Measurements from ENCODE around the gene NFAM1. TPM values are rescaled to one million over a fixed set of nuclear protein-coding genes. Genes with fewer than 3 reads are reported as not detected.

Gene NFAM1
- total RNA-seq, 6 donors from 2014 or later, result 8.7 to 36.7 (median 15.9) TPM

DNA sequence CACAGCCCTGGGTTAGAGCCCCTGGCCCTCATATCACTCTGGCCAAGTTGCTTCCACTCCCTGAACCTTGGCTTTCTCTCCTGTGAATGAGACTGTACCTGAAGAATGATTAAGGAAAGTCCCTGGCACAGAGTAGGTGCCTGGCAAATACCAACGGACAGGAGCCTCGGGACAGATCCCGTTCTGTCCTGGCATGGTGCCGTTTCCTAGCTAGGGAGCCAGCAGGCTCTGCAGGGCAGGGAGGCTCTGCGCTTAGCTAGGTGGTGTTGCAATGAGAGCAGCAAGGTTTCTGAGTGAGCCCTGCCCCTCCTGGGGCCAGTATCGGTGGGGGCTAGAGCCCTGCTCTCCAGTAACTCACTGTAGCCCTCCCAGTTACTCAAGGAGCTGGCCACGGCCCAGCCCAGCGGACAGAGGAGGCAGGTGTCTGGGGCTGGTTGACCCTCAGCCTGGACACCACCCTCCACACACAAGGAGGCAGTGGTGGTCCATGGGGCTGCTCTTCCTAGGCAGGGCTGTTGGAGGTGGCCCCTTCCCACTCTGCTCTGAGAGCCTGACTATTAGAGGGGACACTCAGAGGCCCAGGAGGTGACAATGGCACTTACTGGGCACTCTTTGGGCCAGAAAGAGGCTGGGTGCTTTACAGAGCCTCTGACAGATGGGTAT lies 74.4 kb downstream of the NFAM1 start:
- H3K27me3 ChIP-seq, result no peaks in the 10 kb centered on the region
- no peaks in the 10 kb centered on the region for H3K36me3 ChIP-seq
- peaks cover 0 to 3% (median 0%) of the 10 kb centered on the region in 4 donors for H3K4me1 ChIP-seq
- ATAC-seq (ENCODE audit: low FRiP score in 2 of 2) (peak in 1 of 2 donors; percentile 41), DNase-seq (peak in 1 of 2 donors; percentile 74)
- no peaks in the 10 kb centered on the region for H3K9me3 ChIP-seq
- H3K27ac ChIP-seq, result no peak overlapping the region
- no peak overlapping the region for H3K4me3 ChIP-seq
- TF ChIP-seq, protein P1, sequence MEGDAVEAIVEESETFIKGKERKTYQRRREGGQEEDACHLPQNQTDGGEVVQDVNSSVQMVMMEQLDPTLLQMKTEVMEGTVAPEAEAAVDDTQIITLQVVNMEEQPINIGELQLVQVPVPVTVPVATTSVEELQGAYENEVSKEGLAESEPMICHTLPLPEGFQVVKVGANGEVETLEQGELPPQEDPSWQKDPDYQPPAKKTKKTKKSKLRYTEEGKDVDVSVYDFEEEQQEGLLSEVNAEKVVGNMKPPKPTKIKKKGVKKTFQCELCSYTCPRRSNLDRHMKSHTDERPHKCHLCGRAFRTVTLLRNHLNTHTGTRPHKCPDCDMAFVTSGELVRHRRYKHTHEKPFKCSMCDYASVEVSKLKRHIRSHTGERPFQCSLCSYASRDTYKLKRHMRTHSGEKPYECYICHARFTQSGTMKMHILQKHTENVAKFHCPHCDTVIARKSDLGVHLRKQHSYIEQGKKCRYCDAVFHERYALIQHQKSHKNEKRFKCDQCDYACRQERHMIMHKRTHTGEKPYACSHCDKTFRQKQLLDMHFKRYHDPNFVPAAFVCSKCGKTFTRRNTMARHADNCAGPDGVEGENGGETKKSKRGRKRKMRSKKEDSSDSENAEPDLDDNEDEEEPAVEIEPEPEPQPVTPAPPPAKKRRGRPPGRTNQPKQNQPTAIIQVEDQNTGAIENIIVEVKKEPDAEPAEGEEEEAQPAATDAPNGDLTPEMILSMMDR (IDR thresholded peaks at IDR 0.05), result no peak
- TF ChIP-seq POLR2AphosphoS5 (IDR thresholded peaks at IDR 0.05) (no peak), POLR2A (IDR thresholded peaks at IDR 0.05) (no peak), EP300 (IDR thresholded peaks at IDR 0.05) (no peak)
- WGBS, 2 donors, result 42 to 60% methylated on average over 2 to 8 of the region's 8 CpGs

DNA sequence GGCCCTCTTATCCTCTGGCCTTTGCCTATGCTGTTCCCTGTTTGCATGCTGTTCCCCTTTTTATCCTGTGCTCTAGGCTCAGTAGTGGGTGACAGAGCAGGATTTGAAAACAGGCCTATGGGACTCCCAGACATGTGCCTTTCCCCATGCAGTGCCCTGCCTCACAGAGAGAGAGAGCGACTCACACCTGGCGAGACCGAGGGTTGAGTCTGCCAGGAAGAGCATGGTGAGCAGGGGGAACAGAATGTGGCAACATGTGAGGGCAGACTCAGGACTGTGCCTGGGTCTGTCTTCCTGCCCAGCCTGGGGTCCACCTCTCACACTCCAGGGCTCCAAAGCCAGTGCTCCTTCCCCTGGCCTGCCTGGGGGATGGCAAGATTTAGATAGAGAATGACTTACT lies 75.0 kb downstream of the NFAM1 start:
- no peak for DNase-seq
- H3K27ac ChIP-seq, result no peak overlapping the region

DNA sequence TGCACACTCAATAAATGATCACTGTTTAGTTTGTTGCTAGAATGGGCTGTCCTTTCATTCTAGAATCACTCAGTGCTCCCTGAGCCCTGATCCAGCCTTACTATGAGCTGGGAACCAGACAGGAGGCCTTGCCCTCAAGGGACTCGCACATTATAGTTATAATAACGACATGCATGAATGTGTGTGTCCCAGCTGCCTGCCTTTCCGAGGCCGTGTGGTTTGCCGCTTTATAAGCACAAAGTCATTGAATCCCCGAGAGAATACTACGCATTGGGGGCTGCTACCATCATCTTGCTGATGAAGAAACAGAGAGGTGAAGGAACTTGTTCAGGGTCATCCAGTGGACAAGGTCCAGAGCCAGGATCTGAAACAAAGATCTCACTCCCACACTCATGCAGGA lies 75.7 kb downstream of the NFAM1 start:
- no peak overlapping the region for H3K4me3 ChIP-seq
- no peaks in the 10 kb centered on the region for H3K36me3 ChIP-seq
- H3K27me3 ChIP-seq, result no peaks in the 10 kb centered on the region
- TF ChIP-seq POLR2AphosphoS5 (IDR thresholded peaks at IDR 0.05) (no peak), POLR2A (IDR thresholded peaks at IDR 0.05) (no peak), EP300 (IDR thresholded peaks at IDR 0.05) (no peak)
- TF ChIP-seq, protein P1 (IDR thresholded peaks at IDR 0.05), result no peak
- no peak for ATAC-seq (ENCODE audit: low FRiP score in 2 of 2)
- 76 to 93% methylated on average over 7 of the region's 7 CpGs for WGBS, 2 donors
- peaks cover 0 to 3% (median 0%) of the 10 kb centered on the region in 4 donors for H3K4me1 ChIP-seq
- no peaks in the 10 kb centered on the region for H3K9me3 ChIP-seq
- no peak for DNase-seq
- no peak overlapping the region for H3K27ac ChIP-seq

More for the DNA sequence above, 75.0 kb downstream of the NFAM1 start:
- Histone ChIP-seq H3K4me1 (peaks cover 0 to 3% (median 0%) of the 10 kb centered on the region in 4 donors), H3K36me3 (no peaks in the 10 kb centered on the region), H3K27me3 (no peaks in the 10 kb centered on the region), H3K4me3 (no peak overlapping the region), H3K9me3 (no peaks in the 10 kb centered on the region)
- TF ChIP-seq POLR2AphosphoS5 (IDR thresholded peaks at IDR 0.05), result no peak
- no peak for TF ChIP-seq POLR2A (IDR thresholded peaks at IDR 0.05)
- no peak for TF ChIP-seq EP300 (IDR thresholded peaks at IDR 0.05)
- TF ChIP-seq, protein P1 (IDR thresholded peaks at IDR 0.05), result no peak
- no peak for ATAC-seq (ENCODE audit: low FRiP score in 2 of 2)
- 80 to 84% methylated on average over 3 of the region's 3 CpGs for WGBS, 2 donors

DNA sequence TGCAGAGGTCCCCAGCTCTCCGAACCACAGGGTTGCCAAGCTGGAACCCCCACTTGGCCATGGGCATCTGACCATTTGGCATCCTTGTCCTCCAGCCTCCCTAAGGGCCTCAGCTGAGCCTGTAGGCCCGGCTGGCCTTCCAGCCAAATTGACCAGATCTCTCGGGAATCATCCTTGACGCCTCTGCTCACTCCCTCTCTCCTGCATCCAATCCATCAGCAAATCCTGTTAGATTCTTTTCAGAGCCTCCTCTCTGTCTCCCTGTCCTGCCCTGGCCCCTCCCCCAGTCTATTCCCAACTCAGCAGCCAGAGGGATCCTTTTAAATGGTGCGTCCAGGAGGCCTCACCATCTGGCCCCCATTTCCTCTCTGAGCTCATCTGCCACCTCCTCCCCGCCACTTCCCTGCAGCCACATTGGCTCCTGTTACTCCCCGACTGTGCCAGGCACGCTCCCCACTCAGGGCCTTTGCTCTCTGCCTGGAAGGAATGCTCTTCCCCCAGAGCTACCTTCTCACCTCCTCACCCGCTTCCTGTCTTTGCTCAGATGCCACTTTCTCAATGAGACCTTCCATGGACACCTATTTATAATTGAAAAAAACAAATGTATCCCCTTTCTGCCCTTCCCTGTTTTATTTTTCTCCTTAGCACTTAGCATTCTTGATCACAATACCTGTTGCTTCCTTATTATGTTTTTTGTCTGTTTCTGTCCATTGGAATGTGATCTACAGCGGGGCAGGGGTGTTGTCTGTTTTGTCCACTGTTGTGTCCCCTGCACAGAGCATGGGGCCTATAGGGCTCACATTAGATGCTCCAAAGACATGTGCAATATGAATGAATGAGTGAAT lies 78.1 kb downstream of the NFAM1 start:
- H3K36me3 ChIP-seq, result no peaks in the 10 kb centered on the region
- no peaks in the 10 kb centered on the region for H3K27me3 ChIP-seq
- H3K27ac ChIP-seq, result no peak overlapping the region
- H3K4me1 ChIP-seq, result no peaks in the 10 kb centered on the region
- DNase-seq (no peak), ATAC-seq (ENCODE audit: low FRiP score in 2 of 2) (no peak)
- WGBS, 2 donors, result 59 to 70% methylated on average over 9 to 10 of the region's 10 CpGs
- no peak overlapping the region for H3K4me3 ChIP-seq
- no peaks in the 10 kb centered on the region for H3K9me3 ChIP-seq
- TF ChIP-seq EP300 (IDR thresholded peaks at IDR 0.05), result no peak

DNA sequence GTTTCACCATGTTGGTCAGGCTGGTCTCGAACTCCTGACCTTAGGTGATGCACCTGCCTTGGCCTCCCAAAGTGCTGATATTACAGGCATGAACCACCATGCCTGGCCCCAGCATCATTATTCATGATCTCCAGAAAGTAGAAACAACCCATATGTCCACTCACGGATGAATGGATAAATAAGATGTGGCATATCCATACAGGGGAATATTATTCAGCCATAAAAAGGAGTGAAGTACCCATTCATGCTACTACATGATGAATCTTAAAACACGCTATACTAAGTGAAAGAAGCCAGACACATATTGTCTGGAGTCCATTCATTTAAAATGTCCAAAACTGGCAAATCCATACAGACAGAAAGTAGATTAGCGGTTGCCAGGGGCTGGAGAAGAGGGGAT lies 81.8 kb downstream of the NFAM1 start:
- Histone ChIP-seq H3K4me3 (no peak overlapping the region), H3K4me1 (no peaks in the 10 kb centered on the region), H3K9me3 (no peaks in the 10 kb centered on the region), H3K27ac (no peak overlapping the region), H3K36me3 (no peaks in the 10 kb centered on the region), H3K27me3 (no peaks in the 10 kb centered on the region)
- DNase-seq, result no peak
- TF ChIP-seq POLR2A (IDR thresholded peaks at IDR 0.05) (no peak), EP300 (IDR thresholded peaks at IDR 0.05) (no peak), POLR2AphosphoS5 (IDR thresholded peaks at IDR 0.05) (no peak)
- TF ChIP-seq, protein P1 (IDR thresholded peaks at IDR 0.05), result no peak
- ATAC-seq (ENCODE audit: low FRiP score in 2 of 2), result no peak
- 95 to 98% methylated on average over 4 of the region's 4 CpGs for WGBS, 2 donors
